NCI-H2081 treated with DMSO at 0.1 percent for 48 hours (cell line): Measurements from ENCODE around the gene ESF1.
"Not testable (repeated sequence)": the region's sequence is repeated elsewhere in the genome, so short reads cannot be mapped to it uniquely, and the experiment has no call there.

Experiments used
- DNase-seq: peaks from one replicate; lab custom pipeline; 2025; lab: John Stamatoyannopoulos, UW

ESF1 gene

GRCh38 chr20:13786143-13786828 lies 1.6 kb upstream of the ESF1 start:
- no peak for DNase-seq

- no peak for DNase-seq
These were observed 337 bp downstream of the ESF1 start for GRCh38 chr20:13784271-13784892.

GRCh38 chr20:13783528-13783927 lies 1.2 kb downstream of the ESF1 start:
- no peak for DNase-seq

GRCh38 chr20:13778827-13779226 lies 5.9 kb downstream of the ESF1 start:
- no peak for DNase-seq

GRCh38 chr20:13777171-13777601 lies 7.5 kb downstream of the ESF1 start:
- DNase-seq = no peak

- DNase-seq = no peak
These were observed 8.9 kb downstream of the ESF1 start for GRCh38 chr20:13775867-13776266.

GRCh38 chr20:13772529-13772928 lies 12.2 kb downstream of the ESF1 start:
- DNase-seq = no peak

- DNase-seq = no peak
These were observed 12.8 kb downstream of the ESF1 start for GRCh38 chr20:13771853-13772453.

- no peak for DNase-seq
These were observed 14.6 kb downstream of the ESF1 start for GRCh38 chr20:13770141-13770540.

- no peak for DNase-seq
These were observed 18.8 kb downstream of the ESF1 start for GRCh38 chr20:13765868-13766416.

GRCh38 chr20:13765299-13765698 lies 19.4 kb downstream of the ESF1 start:
- DNase-seq = no peak

- not testable (repeated sequence) for DNase-seq
These were observed 24.2 kb downstream of the ESF1 start for GRCh38 chr20:13760451-13760946.

- DNase-seq = no peak
These were observed 25.8 kb downstream of the ESF1 start for GRCh38 chr20:13758884-13759283.

- DNase-seq = no peak
These were observed 28.2 kb downstream of the ESF1 start for GRCh38 chr20:13756551-13756950.

- no peak for DNase-seq
These were observed 28.9 kb downstream of the ESF1 start for GRCh38 chr20:13755809-13756208.

- no peak for DNase-seq
These were observed 31.2 kb downstream of the ESF1 start for GRCh38 chr20:13753436-13754036.

GRCh38 chr20:13749811-13750210 lies 34.9 kb downstream of the ESF1 start:
- no peak for DNase-seq

GRCh38 chr20:13745784-13746183 lies 38.9 kb downstream of the ESF1 start:
- DNase-seq = no peak

- no peak for DNase-seq
These were observed 40.4 kb downstream of the ESF1 start for GRCh38 chr20:13744352-13744751.

GRCh38 chr20:13741879-13742278 lies 42.8 kb downstream of the ESF1 start:
- no peak for DNase-seq

- DNase-seq = no peak
These were observed 44.7 kb downstream of the ESF1 start for GRCh38 chr20:13739731-13740649.
